SK-N-SH (cell line): ENCODE data around the gene TEX9. TPM values are rescaled to one million over a fixed set of nuclear protein-coding genes. Genes with fewer than 3 reads are reported as not detected.

Source experiments
- CTCF ChIA-PET: fragments of 300-600, 350-600 bp; formaldehyde crosslinking; extraction: SDS; loops from one replicate; lab custom pipeline; 2021; lab: Yijun Ruan, JAX
- POLR2A ChIA-PET: fragments of 350-600 bp; sonication (Branson Sonifier 250); formaldehyde crosslinking; extraction: SDS; loops from one replicate; lab custom pipeline; 2020; ENCODE audit warnings: antibody characterized with exemption, inconsistent platforms; lab: Yijun Ruan, JAX
- DNase-seq: peaks from one replicate; pipeline ENCODE4 v3.0.0; 2012
- H2AFZ ChIP-seq: fragments of 200-600 bp; sonication (generic); 2 replicates; pipeline ENCODE4 v1.8.1; 2016; ENCODE audit warnings: antibody characterized with exemption, mild to moderate bottlenecking, low read depth
- H3F3A ChIP-seq: fragments of 200-600 bp; sonication (generic); replicated peaks from 2 replicates; pipeline ENCODE3; 2016; ENCODE audit warnings: antibody characterized with exemption, mild to moderate bottlenecking; ENCODE audit not compliant: insufficient read depth
- H3K27ac ChIP-seq, 2 experiments: fragments of 200-500 bp in 1 of 2; fragments of 200-600 bp in 1 of 2; sonication (Bioruptor generic) in 1 of 2; sonication (generic), shearing (Covaris generic) in 1 of 2; 2 replicates each; pipeline versions ENCODE4 v1.5.1 to v1.6.1; 2014 to 2016; ENCODE audit warnings: low read depth in 2 of 2, inconsistent platforms in 1 of 2, low read length in 1 of 2, mild to moderate bottlenecking in 1 of 2, mixed read lengths in 1 of 2
- H3K27me3 ChIP-seq: fragments of 200-600 bp; sonication (generic), shearing (Covaris generic); 2 replicates; pipeline ENCODE4 v1.6.1; 2016; ENCODE audit warnings: mixed run types; ENCODE audit not compliant: insufficient read depth
- H3K36me3 ChIP-seq, 2 experiments: fragments of 200-500 bp in 1 of 2; fragments of 200-600 bp in 1 of 2; sonication (Bioruptor generic) in 1 of 2; sonication (generic) in 1 of 2; replicated peaks in 1 of 2; 2 replicates each; pipeline versions ENCODE3 to v1.5.1; 2014 to 2016; ENCODE audit warnings: low read length in 1 of 2, mild to moderate bottlenecking in 1 of 2; ENCODE audit not compliant: insufficient read depth in 2 of 2, control insufficient read depth in 1 of 2
- H3K4me1 ChIP-seq, 2 experiments: fragments of 200-500 bp in 1 of 2; fragments of 200-600 bp in 1 of 2; sonication (Bioruptor generic) in 1 of 2; sonication (generic), shearing (Covaris generic) in 1 of 2; 2 replicates each; pipeline versions ENCODE4 v1.5.1 to v1.6.1; 2014 to 2016; ENCODE audit warnings: low read depth in 1 of 2, low read length in 1 of 2, mixed run types in 1 of 2; ENCODE audit not compliant: insufficient read depth in 2 of 2, control insufficient read depth in 1 of 2
- H3K4me2 ChIP-seq: fragments of 200-600 bp; sonication (generic), shearing (Covaris generic); 2 replicates; pipeline ENCODE4 v1.6.1; 2017; ENCODE audit warnings: mixed run types
- H3K4me3 ChIP-seq, 2 experiments: fragments of 200-500 bp in 1 of 2; fragments of 200-600 bp in 1 of 2; sonication (Bioruptor generic) in 1 of 2; sonication (generic), shearing (Covaris generic) in 1 of 2; 2 replicates each; pipeline versions ENCODE4 v1.5.1 to v1.8.1; 2014 to 2016; ENCODE audit warnings: low read depth in 2 of 2, inconsistent platforms in 1 of 2, low read length in 1 of 2, mild to moderate bottlenecking in 1 of 2, mixed read lengths in 1 of 2, moderate library complexity in 1 of 2
- H3K79me2 ChIP-seq: fragments of 200-600 bp; sonication (generic); 2 replicates; pipeline ENCODE4 v1.8.1; 2017; ENCODE audit warnings: mild to moderate bottlenecking; ENCODE audit not compliant: insufficient read depth
- H3K9ac ChIP-seq: fragments of 200-600 bp; sonication (generic); 2 replicates; pipeline ENCODE4 v1.6.1; 2017; ENCODE audit warnings: mixed run types
- H3K9me2 ChIP-seq: fragments of 200-600 bp; sonication (generic); 2 replicates; pipeline ENCODE4 v1.6.1; 2017; ENCODE audit warnings: mixed run types
- H3K9me3 ChIP-seq: fragments of 200-600 bp; sonication (generic); 2 replicates; pipeline ENCODE4 v1.6.1; 2017; ENCODE audit warnings: mixed run types, mild to moderate bottlenecking, moderate library complexity
- H4K20me1 ChIP-seq: fragments of 200-600 bp; sonication (generic); 2 replicates; pipeline ENCODE4 v1.6.1; 2017; ENCODE audit warnings: mild to moderate bottlenecking, mixed run types; ENCODE audit not compliant: insufficient read depth
- CHD2 ChIP-seq: fragments of 150-350 bp; IDR thresholded peaks from 2 replicates; pipeline ENCODE4 v1.6.1; 2018; ENCODE audit warnings: low read length; ENCODE audit not compliant: partially characterized antibody
- CTCF ChIP-seq: fragments of 200-600 bp; sonication (generic); IDR thresholded peaks from 2 replicates; pipeline ENCODE4 v1.6.1; 2017; ENCODE audit warnings: antibody characterized with exemption, mild to moderate bottlenecking, moderate library complexity
- EP300 ChIP-seq, 2 experiments: IDR thresholded peaks; 2 replicates each; pipeline versions ENCODE4 v1.4.0 to v1.6.1; 2012; ENCODE audit warnings: borderline replicate concordance in 1 of 2, low read depth in 1 of 2, low read length in 1 of 2
- FOSL2 ChIP-seq: IDR thresholded peaks from 2 replicates; pipeline ENCODE4 v1.4.0; 2012; ENCODE audit warnings: low read depth, mild to moderate bottlenecking, moderate library complexity, borderline replicate concordance
- FOXJ3 ChIP-seq: sonication (generic); formaldehyde crosslinking; IDR thresholded peaks from 2 replicates; pipeline ENCODE4 v1.5.1; 2020; ENCODE audit warnings: mild to moderate bottlenecking, missing genetic modification reagents
- FOXM1 ChIP-seq: IDR thresholded peaks from 2 replicates; pipeline ENCODE4 v1.4.0; 2012; ENCODE audit warnings: low read depth, mild to moderate bottlenecking
- MEF2A ChIP-seq: IDR thresholded peaks from 2 replicates; pipeline ENCODE4 v1.4.0; 2012; ENCODE audit warnings: low read depth, borderline replicate concordance
- NFIC ChIP-seq: IDR thresholded peaks from 2 replicates; pipeline ENCODE4 v1.4.0; 2012; ENCODE audit warnings: borderline replicate concordance
- POLR2AphosphoS5 ChIP-seq: IDR thresholded peaks from 2 replicates; pipeline ENCODE4 v1.6.1; 2012; ENCODE audit warnings: low read depth, low read length
- RCOR1 ChIP-seq: fragments of 150-350 bp; IDR thresholded peaks from 2 replicates; pipeline ENCODE4 v1.6.1; 2017; ENCODE audit warnings: antibody characterized with exemption, low read length
- REST ChIP-seq: IDR thresholded peaks from 2 replicates; pipeline ENCODE4 v1.6.1; 2012; ENCODE audit warnings: mild to moderate bottlenecking, low read depth, low read length, moderate library complexity
- RFX5 ChIP-seq: IDR thresholded peaks from 2 replicates; pipeline ENCODE4 v1.6.1; 2012; ENCODE audit warnings: mild to moderate bottlenecking, improper control_type of control experiment, low read length
- SIN3A ChIP-seq: IDR thresholded peaks from 2 replicates; pipeline ENCODE4 v1.6.1; 2012; ENCODE audit warnings: low read depth, mild to moderate bottlenecking, low read length, moderate library complexity, borderline replicate concordance
- SMC3 ChIP-seq: IDR thresholded peaks from 2 replicates; pipeline ENCODE4 v1.6.1; 2012; ENCODE audit warnings: low read depth, low read length, improper control_type of control experiment
- TCF12 ChIP-seq: IDR thresholded peaks from 2 replicates; pipeline ENCODE4 v1.4.0; 2012
- ZBTB33 ChIP-seq: IDR thresholded peaks from 2 replicates; pipeline ENCODE4 v1.4.0; 2012; ENCODE audit warnings: low read depth, borderline replicate concordance
- WGBS: methylation state at CpG from one replicate; pipeline ENCODE4 v1.1.6; 2017; ENCODE audit warnings: low lambda C conversion rate; 5-methylcytosine and 5-hydroxymethylcytosine counted together
- polyA plus RNA-seq, 3 experiments: library from polyadenylated mRNA; depleted of rRNA; stranded (reverse); fragments of >200 nt; gene quantifications; 2 replicates each; pipeline ENCODE4 v1.2.3, GENCODE V29; 2012
- TF ChIP-seq, protein P1 (sequence below): fragments of 150-350 bp; IDR thresholded peaks from 2 replicates; pipeline ENCODE4 v1.6.1; 2016; ENCODE audit warnings: mild to moderate bottlenecking, low read depth, low read length
- TF ChIP-seq, protein P2 (sequence below): fragments of 150-350 bp; IDR thresholded peaks from 2 replicates; pipeline ENCODE4 v1.6.1; 2017; ENCODE audit warnings: antibody characterized with exemption, low read length, low read depth, borderline replicate concordance
- TF ChIP-seq, protein P3 (sequence below): IDR thresholded peaks from 2 replicates; pipeline ENCODE4 v1.4.0; 2012; ENCODE audit warnings: low read depth, borderline replicate concordance
- TF ChIP-seq, protein P4 (sequence below): IDR thresholded peaks from 2 replicates; pipeline ENCODE4 v1.4.0; 2012; ENCODE audit warnings: low read depth

The TEX9 gene
- 1.9 and 2.6 TPM in 2 replicates for polyA plus RNA-seq (2012; rRNA removed)
- 2.8 and 4.2 TPM in 2 replicates for polyA plus RNA-seq (2012; cell fraction: cytosol; rRNA removed)
- polyA plus RNA-seq (2012; cell fraction: nucleus; rRNA removed): 1.8 and 4.6 TPM in 2 replicates

DNA sequence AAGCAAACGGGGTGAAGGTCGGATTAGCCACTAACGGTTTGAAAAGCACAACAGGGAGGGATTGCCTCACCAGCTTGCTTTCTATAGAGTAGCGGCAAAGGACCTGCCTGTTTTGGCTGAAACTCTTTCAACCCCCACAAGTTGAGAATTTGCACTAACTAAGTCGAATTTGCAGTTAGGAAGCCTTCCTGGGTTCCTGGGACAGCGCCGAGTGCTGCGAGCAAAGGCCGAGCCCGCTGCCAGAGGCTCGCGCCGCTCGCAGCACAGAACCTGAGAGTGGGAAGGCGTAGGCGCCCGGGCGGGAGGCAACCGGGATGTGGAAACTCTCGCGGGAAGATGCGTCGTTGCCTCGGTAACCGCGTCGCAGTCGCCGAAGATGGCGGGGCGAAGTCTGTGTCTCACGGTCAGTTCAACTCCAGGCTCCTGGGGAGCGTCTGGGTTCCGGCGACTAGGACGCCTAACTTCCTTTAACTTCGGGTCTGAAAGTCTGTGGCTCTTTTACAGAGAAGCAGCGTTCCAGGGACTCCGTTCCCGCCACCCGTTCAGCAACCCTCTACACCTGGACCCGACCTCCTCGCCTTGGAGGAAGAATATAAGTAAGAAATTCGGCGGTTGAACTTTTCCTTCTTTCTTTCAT, at the start of gene TEX9:
Gene TEX9, plus strand, starts transcription at position 352 of the 637 bp plus-strand sequence. Its CDS starts 25 bp downstream, at position 377.
- Histone ChIP-seq H4K20me1 (no peaks in the 10 kb centered on the region), H3K4me2 (peak within 1 kb of the TSS; percentile 74), H3K27ac (peak within 1 kb of the TSS; percentile 38 to 87), H3F3A (no peaks in the 10 kb centered on the region), H3K4me3 (peak within 1 kb of the TSS; percentile 85 to 90), H3K9me3 (no peaks in the 10 kb centered on the region), H3K27me3 (no peaks in the 10 kb centered on the region), H3K9me2 (no peaks in the 10 kb centered on the region), H2AFZ (peak within 1 kb of the TSS; percentile 96), H3K9ac (peak within 1 kb of the TSS; percentile 65), H3K4me1 (peaks cover 3 to 7% of the 10 kb centered on the region in 2 experiments; a peak in 2 of 4 replicates), H3K36me3 (no peaks in the 10 kb centered on the region), H3K79me2 (no peaks in the 10 kb centered on the region; the same call in none of the 2 replicates)
- CTCF ChIA-PET: interaction anchor here (0.7 to 1.2 kb wide), 2 partner anchors 64 to 120 kb away, joined by 3 to 4 read pairs; no protein-coding TSS in a partner anchor
- 2% methylated on average over 29 of the region's 45 CpGs for WGBS
- POLR2A ChIA-PET: interaction anchor here (0.9 kb wide), 1 partner anchor 21 kb away, joined by 3 read pairs; no protein-coding TSS in a partner anchor
- peak; percentile 88 for DNase-seq
- no peak for TF ChIP-seq RCOR1
- TF ChIP-seq TCF12: no peak
- TF ChIP-seq, protein P1, sequence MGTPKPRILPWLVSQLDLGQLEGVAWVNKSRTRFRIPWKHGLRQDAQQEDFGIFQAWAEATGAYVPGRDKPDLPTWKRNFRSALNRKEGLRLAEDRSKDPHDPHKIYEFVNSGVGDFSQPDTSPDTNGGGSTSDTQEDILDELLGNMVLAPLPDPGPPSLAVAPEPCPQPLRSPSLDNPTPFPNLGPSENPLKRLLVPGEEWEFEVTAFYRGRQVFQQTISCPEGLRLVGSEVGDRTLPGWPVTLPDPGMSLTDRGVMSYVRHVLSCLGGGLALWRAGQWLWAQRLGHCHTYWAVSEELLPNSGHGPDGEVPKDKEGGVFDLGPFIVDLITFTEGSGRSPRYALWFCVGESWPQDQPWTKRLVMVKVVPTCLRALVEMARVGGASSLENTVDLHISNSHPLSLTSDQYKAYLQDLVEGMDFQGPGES: no peak
- TF ChIP-seq POLR2AphosphoS5: peak; percentile 90
- no peak; the same call in 1 of the 2 replicates for TF ChIP-seq NFIC
- no peak for TF ChIP-seq FOXJ3 (CRISPR knock-in tag)
- TF ChIP-seq, protein P2, sequence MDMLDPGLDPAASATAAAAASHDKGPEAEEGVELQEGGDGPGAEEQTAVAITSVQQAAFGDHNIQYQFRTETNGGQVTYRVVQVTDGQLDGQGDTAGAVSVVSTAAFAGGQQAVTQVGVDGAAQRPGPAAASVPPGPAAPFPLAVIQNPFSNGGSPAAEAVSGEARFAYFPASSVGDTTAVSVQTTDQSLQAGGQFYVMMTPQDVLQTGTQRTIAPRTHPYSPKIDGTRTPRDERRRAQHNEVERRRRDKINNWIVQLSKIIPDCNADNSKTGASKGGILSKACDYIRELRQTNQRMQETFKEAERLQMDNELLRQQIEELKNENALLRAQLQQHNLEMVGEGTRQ: no peak
- TF ChIP-seq, protein P3, sequence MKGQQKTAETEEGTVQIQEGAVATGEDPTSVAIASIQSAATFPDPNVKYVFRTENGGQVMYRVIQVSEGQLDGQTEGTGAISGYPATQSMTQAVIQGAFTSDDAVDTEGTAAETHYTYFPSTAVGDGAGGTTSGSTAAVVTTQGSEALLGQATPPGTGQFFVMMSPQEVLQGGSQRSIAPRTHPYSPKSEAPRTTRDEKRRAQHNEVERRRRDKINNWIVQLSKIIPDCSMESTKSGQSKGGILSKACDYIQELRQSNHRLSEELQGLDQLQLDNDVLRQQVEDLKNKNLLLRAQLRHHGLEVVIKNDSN: no peak
- TF ChIP-seq CHD2: peak; percentile 99
- no peak for TF ChIP-seq FOSL2
- TF ChIP-seq FOXM1: no peak
- TF ChIP-seq MEF2A: no peak
- no peak for TF ChIP-seq EP300 (IDR thresholded peaks at IDR 0.05; ENCODE audit: borderline replicate concordance in 1 of 2, low read depth in 1 of 2, low read length in 1 of 2)
- TF ChIP-seq, protein P4, sequence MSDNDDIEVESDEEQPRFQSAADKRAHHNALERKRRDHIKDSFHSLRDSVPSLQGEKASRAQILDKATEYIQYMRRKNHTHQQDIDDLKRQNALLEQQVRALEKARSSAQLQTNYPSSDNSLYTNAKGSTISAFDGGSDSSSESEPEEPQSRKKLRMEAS: no peak
- no peak for TF ChIP-seq CTCF
- peak; percentile 97 for TF ChIP-seq ZBTB33
- TF ChIP-seq SMC3: no peak
- peak; percentile 56; the same call in 1 of the 2 replicates for TF ChIP-seq REST
- TF ChIP-seq RFX5: no peak
- peak; percentile 74; the same call in 1 of the 2 replicates for TF ChIP-seq SIN3A
